ENCODE data around the gene ITGAD. TPM values are rescaled to one million over a fixed set of nuclear protein-coding genes. Genes with fewer than 3 reads are reported as not detected.

Gene ITGAD
- total and polyA plus RNA-seq, 2 experiments from 2014 or later, result not detected

GRCh38 chr16:31430380-31431052 is 37.4 kb downstream of the ITGAD start:
- Mint-ChIP-seq H3K27me3 (ENCODE audit: insufficient read depth, low read depth, poor library complexity) (peaks cover 18% of the 10 kb centered on the region), H3K4me1 (peaks cover 4% of the 10 kb centered on the region; the same call in 2 of the 3 replicates), H3K4me3 (no peak overlapping the region), H3K9me3 (peaks cover 9% of the 10 kb centered on the region; the same call in 2 of the 3 replicates), H3K27ac (no peak overlapping the region), H3K36me3 (ENCODE audit: low read depth) (peaks cover 4% of the 10 kb centered on the region; the same call in 1 of the 3 replicates)
- peak; percentile 28 for DNase-seq (ENCODE audit: low spot score)
- no peak overlapping the region for H3K27ac ChIP-seq (ENCODE audit: low read depth)
- 0 out of 2 replicates have a peak, but pooled peaks cover 2% of the 10 kb centered on the region for H4K20me1 ChIP-seq (replicated peaks; ENCODE audit: insufficient read depth)
- H2AFZ ChIP-seq, result 0 out of 2 replicates have a peak overlapping the region, but pooled peaks have one; percentile 10
- no peaks in the 10 kb centered on the region for H3F3A ChIP-seq (replicated peaks; ENCODE audit: low read depth)
- TF ChIP-seq REST (IDR thresholded peaks at IDR 0.05; ENCODE audit: unreplicated experiment), result no peak
- TF ChIP-seq EZH2 (IDR thresholded peaks at IDR 0.05; ENCODE audit: low read depth, unreplicated experiment), result no peak
- no peak for TF ChIP-seq ETS1 (IDR thresholded peaks at IDR 0.05)
- TF ChIP-seq, protein P1, sequence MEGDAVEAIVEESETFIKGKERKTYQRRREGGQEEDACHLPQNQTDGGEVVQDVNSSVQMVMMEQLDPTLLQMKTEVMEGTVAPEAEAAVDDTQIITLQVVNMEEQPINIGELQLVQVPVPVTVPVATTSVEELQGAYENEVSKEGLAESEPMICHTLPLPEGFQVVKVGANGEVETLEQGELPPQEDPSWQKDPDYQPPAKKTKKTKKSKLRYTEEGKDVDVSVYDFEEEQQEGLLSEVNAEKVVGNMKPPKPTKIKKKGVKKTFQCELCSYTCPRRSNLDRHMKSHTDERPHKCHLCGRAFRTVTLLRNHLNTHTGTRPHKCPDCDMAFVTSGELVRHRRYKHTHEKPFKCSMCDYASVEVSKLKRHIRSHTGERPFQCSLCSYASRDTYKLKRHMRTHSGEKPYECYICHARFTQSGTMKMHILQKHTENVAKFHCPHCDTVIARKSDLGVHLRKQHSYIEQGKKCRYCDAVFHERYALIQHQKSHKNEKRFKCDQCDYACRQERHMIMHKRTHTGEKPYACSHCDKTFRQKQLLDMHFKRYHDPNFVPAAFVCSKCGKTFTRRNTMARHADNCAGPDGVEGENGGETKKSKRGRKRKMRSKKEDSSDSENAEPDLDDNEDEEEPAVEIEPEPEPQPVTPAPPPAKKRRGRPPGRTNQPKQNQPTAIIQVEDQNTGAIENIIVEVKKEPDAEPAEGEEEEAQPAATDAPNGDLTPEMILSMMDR (conservative IDR thresholded peaks at IDR 0.05; ENCODE audit: low read depth in 2 of 2), result no peak
- TF ChIP-seq, protein P2, sequence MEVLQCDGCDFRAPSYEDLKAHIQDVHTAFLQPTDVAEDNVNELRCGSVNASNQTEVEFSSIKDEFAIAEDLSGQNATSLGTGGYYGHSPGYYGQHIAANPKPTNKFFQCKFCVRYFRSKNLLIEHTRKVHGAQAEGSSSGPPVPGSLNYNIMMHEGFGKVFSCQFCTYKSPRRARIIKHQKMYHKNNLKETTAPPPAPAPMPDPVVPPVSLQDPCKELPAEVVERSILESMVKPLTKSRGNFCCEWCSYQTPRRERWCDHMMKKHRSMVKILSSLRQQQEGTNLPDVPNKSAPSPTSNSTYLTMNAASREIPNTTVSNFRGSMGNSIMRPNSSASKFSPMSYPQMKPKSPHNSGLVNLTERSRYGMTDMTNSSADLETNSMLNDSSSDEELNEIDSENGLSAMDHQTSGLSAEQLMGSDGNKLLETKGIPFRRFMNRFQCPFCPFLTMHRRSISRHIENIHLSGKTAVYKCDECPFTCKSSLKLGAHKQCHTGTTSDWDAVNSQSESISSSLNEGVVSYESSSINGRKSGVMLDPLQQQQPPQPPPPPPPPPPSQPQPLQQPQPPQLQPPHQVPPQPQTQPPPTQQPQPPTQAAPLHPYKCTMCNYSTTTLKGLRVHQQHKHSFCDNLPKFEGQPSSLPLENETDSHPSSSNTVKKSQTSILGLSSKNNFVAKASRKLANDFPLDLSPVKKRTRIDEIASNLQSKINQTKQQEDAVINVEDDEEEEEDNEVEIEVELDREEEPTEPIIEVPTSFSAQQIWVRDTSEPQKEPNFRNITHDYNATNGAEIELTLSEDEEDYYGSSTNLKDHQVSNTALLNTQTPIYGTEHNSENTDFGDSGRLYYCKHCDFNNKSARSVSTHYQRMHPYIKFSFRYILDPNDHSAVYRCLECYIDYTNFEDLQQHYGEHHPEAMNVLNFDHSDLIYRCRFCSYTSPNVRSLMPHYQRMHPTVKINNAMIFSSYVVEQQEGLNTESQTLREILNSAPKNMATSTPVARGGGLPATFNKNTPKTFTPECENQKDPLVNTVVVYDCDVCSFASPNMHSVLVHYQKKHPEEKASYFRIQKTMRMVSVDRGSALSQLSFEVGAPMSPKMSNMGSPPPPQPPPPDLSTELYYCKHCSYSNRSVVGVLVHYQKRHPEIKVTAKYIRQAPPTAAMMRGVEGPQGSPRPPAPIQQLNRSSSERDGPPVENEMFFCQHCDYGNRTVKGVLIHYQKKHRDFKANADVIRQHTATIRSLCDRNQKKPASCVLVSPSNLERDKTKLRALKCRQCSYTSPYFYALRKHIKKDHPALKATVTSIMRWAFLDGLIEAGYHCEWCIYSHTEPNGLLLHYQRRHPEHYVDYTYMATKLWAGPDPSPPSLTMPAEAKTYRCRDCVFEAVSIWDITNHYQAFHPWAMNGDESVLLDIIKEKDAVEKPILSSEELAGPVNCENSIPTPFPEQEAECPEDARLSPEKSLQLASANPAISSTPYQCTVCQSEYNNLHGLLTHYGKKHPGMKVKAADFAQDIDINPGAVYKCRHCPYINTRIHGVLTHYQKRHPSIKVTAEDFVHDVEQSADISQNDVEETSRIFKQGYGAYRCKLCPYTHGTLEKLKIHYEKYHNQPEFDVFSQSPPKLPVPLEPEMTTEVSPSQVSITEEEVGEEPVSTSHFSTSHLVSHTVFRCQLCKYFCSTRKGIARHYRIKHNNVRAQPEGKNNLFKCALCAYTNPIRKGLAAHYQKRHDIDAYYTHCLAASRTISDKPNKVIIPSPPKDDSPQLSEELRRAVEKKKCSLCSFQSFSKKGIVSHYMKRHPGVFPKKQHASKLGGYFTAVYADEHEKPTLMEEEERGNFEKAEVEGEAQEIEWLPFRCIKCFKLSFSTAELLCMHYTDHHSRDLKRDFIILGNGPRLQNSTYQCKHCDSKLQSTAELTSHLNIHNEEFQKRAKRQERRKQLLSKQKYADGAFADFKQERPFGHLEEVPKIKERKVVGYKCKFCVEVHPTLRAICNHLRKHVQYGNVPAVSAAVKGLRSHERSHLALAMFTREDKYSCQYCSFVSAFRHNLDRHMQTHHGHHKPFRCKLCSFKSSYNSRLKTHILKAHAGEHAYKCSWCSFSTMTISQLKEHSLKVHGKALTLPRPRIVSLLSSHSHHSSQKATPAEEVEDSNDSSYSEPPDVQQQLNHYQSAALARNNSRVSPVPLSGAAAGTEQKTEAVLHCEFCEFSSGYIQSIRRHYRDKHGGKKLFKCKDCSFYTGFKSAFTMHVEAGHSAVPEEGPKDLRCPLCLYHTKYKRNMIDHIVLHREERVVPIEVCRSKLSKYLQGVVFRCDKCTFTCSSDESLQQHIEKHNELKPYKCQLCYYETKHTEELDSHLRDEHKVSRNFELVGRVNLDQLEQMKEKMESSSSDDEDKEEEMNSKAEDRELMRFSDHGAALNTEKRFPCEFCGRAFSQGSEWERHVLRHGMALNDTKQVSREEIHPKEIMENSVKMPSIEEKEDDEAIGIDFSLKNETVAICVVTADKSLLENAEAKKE (CRISPR knock-in tag; IDR thresholded peaks at IDR 0.05), result no peak
- no peak for TF ChIP-seq EZH2phosphoT487 (IDR thresholded peaks at IDR 0.05; ENCODE audit: unreplicated experiment)
- no peak for TF ChIP-seq ZNF331 (CRISPR knock-in tag; IDR thresholded peaks at IDR 0.05; ENCODE audit: low read depth)
- no peak for TF ChIP-seq JUNB (IDR thresholded peaks at IDR 0.05; ENCODE audit: unreplicated experiment)
- H3K4me3 ChIP-seq, result no peak overlapping the region
- H3K36me3 ChIP-seq (ENCODE audit: insufficient read depth), result no peaks in the 10 kb centered on the region
- H3K79me2 ChIP-seq (replicated peaks; ENCODE audit: insufficient read depth), result no peaks in the 10 kb centered on the region
- no peaks in the 10 kb centered on the region for H3K9me2 ChIP-seq (ENCODE audit: insufficient read depth)
- H3K4me2 ChIP-seq, result no peak overlapping the region
- peaks cover 43% of the 10 kb centered on the region for H3K27me3 ChIP-seq (ENCODE audit: insufficient read depth)
- no peaks in the 10 kb centered on the region for H3K4me1 ChIP-seq (ENCODE audit: insufficient read depth)
- peak; percentile 58 for ATAC-seq

Measured in GM23338 (cell line).